Right lung (tissue), 5 donors: ENCODE data around the gene ZNF329. TPM values are rescaled to one million over a fixed set of nuclear protein-coding genes. Genes with fewer than 3 reads are reported as not detected.

ENCODE experiments used
- DNase-seq, 2 donors: peaks; one replicate each; pipeline ENCODE4 v3.0.0-alpha.2; 2013
- polyA plus RNA-seq, 5 donors: library from polyadenylated mRNA; unstranded; fragments of 120-200 nt; gene quantifications; one replicate each; pipeline versions ENCODE4 v1.2.1 to v1.2.3, GENCODE V29; 2013; ENCODE audit warnings: inconsistent platforms in 1 of 5, low replicate concordance in 1 of 5; ENCODE audit not compliant: insufficient read length in 5 of 5, insufficient read depth in 1 of 5

The ZNF329 gene
- polyA plus RNA-seq, 5 donors, result 16.5 to 22.7 (median 19.8) TPM

- DNase-seq, result no peak
Observed at GRCh38 chr19:58083021-58083420, 67.6 kb downstream of the ZNF329 start.

- no peak for DNase-seq
Observed at GRCh38 chr19:58079792-58080191, 70.8 kb downstream of the ZNF329 start.

Other genes with a start within 250 kb of the ZNF329 start
- gene ZNF417, start 234.2 kb downstream of the ZNF329 start, polyA plus RNA-seq, result 10 to 100 TPM; 19.6 to 41.3 (median 38.4) TPM
- gene ZNF418, start 215.4 kb downstream of the ZNF329 start, polyA plus RNA-seq, result 10 to 100 TPM; 17.5 to 38.2 (median 33.5) TPM
- 10 to 100 TPM in 3 of 5 donors, 1 to 10 TPM in 2; 7.1 to 11.7 (median 10.7) TPM for gene ZNF256, start 203.1 kb downstream of the ZNF329 start, polyA plus RNA-seq
- 1 to 10 TPM; 2.5 to 4.8 (median 3.9) TPM for gene C19orf18, start 176.3 kb downstream of the ZNF329 start, polyA plus RNA-seq
- 10 to 100 TPM; 25.8 to 33.2 (median 30.0) TPM for gene ZNF606, start 148.0 kb downstream of the ZNF329 start, polyA plus RNA-seq
- gene ZSCAN1, start 116.8 kb downstream of the ZNF329 start, polyA plus RNA-seq, result 1 to 10 TPM; 1.1 to 2.7 (median 2.3) TPM
- gene ZNF135, start 91.5 kb downstream of the ZNF329 start, polyA plus RNA-seq, result 10 to 100 TPM; 18.3 to 35.3 (median 29.7) TPM
- 10 to 100 TPM; 70.8 to 94.7 (median 88.9) TPM for gene ZSCAN18, start 52.6 kb downstream of the ZNF329 start, polyA plus RNA-seq
- 10 to 100 TPM; 15.9 to 23.2 (median 21.8) TPM for gene ZNF274, start 32.3 kb upstream of the ZNF329 start, polyA plus RNA-seq
- gene ZNF544, start 78.1 kb upstream of the ZNF329 start, polyA plus RNA-seq, result 10 to 100 TPM; 29.3 to 41.2 (median 39.0) TPM
- gene ZNF8, start 128.2 kb upstream of the ZNF329 start, polyA plus RNA-seq, result 10 to 100 TPM in 1 of 5 donors, 1 to 10 TPM in 4; 7.0 to 10.4 (median 9.7) TPM
- gene ERVK3-1, start 154.6 kb upstream of the ZNF329 start, polyA plus RNA-seq, result 10 to 100 TPM; 50.7 to 57.1 (median 53.8) TPM
- gene ZSCAN22, start 176.2 kb upstream of the ZNF329 start, polyA plus RNA-seq, result 1 to 10 TPM; 3.6 to 4.5 (median 3.9) TPM
- gene A1BG, start 202.7 kb upstream of the ZNF329 start, polyA plus RNA-seq, result 1 to 10 TPM in 3 of 5 donors, under 1 TPM in 2; 0.90 to 4.6 (median 1.9) TPM
- 1 to 10 TPM; 2.5 to 4.7 (median 3.0) TPM for gene ZNF497, start 212.0 kb upstream of the ZNF329 start, polyA plus RNA-seq
- gene ZNF837, start 230.2 kb upstream of the ZNF329 start, polyA plus RNA-seq, result 1 to 10 TPM; 1.4 to 4.2 (median 2.2) TPM
- gene RPS5, start 236.5 kb upstream of the ZNF329 start, polyA plus RNA-seq, result 1,000 to 10,000 TPM; 1,196 to 1,701 (median 1,259) TPM
- not detected for gene RNF225, start 244.9 kb upstream of the ZNF329 start, polyA plus RNA-seq